NCI-H526 (cell line): ENCODE data around the gene NAE1.
"Not testable (repeated sequence)": the region's sequence is repeated elsewhere in the genome, so short reads cannot be mapped to it uniquely, and the experiment has no call there.

Source experiments
- DNase-seq, 2 experiments: peaks; one replicate each; lab custom pipeline; 2025; lab: John Stamatoyannopoulos, UW

Gene NAE1

DNA sequence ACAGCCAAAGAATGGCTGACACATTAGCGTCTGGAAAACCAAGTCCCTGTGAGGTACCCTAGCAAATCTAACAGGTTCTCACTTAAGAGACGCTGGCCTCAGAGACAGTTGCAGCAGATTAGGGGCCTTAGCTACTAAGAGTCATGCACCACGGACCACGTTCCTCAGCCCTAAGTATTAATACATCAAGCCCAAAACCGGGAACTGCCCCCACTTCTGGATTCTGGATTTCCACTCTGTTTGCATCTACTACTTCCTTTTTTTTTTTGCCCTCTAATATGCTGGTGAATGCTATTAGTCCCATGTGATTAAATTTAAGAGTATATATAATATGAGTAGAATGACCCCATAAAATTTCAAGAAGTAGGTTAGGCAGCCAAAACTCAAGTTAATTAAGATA lies 28.6 kb downstream of the NAE1 start:
- no peak for DNase-seq

GRCh38 chr16:66801320-66802105 lies 29.3 kb downstream of the NAE1 start, which contains the start of gene TERB1:
Gene TERB1 (minus strand): TSS chr16:66801584. CDS start chr16:66796798, 4,786 bp downstream.
- DNase-seq, result no peak

GRCh38 chr16:66800856-66801255 lies 29.9 kb downstream of the NAE1 start:
- DNase-seq, result no peak

- no peak for DNase-seq
Measured at GRCh38 chr16:66798161-66798560, 32.6 kb downstream of the NAE1 start.

DNA sequence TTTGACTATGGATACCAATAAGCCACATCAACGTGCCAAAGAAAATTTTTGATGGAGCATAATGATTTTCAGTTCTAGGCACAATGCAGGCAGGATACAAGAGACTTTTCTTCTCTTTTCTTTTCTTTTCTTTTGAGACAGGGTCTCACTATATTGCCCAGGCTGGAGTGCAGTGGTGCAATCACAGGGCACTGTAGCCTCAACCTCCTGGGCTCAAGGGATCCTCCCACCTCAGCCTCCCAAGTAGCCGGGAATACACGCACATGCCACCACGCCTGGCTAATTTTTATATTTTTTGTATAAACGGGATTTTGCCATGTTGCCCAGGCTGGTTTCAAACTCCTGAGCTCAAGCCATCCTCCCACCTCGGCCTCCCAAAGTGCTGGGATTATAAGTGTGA lies 36.8 kb downstream of the NAE1 start:
- not testable (repeated sequence) for DNase-seq

DNA sequence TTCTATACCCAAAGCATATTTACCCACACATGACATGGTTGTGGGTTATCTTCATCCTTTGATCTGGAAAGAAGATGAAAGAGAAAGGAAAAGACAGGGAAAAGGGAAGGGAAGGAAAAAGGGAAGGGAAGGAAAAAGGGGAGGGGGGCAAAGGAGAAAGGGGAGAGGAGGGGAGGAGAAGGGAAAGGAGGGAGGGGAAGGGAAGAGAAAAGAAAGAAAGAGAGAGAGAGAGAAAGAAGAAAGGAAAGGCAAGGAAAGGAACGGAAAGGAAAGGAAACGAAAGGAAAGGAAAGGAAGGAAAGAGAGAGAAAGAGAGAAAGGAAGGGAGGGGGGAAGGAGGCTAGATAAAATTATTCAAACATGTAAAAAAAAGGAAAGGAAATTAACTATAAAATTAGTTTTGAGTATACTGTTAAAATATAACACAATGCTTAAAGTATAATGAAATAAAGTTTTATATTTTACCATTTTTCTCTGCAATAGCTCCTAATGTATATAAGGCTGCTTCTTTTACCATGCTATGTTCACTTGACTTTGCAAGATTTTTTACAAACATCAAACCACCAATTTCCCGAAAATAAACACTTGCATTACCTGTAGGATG lies 40.5 kb downstream of the NAE1 start:
- DNase-seq, result no peak

GRCh38 chr16:66787427-66787826 lies 43.3 kb downstream of the NAE1 start:
- DNase-seq, result no peak

DNA sequence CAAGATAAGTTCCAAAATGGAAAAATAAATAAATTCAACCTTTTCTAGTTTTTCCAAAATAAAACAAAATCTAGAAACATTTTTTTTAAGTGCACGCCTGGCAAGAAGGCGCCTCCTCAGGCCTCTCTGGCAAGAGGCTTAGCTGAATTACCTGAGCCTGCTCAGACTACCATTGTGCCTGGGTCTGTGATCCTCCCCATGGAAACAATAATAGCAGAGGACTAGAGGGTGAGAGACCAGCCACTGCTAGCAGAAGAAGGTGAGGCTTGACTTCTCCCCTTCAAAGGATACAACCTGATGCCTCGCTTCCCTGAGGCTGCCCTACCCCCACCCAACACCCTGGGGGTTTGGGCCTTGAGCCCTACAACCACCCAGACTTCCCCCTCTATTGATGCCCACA lies 44.2 kb downstream of the NAE1 start:
- DNase-seq, result no peak

- no peak for DNase-seq
Measured at GRCh38 chr16:66776457-66776856, 54.3 kb downstream of the NAE1 start.

DNA sequence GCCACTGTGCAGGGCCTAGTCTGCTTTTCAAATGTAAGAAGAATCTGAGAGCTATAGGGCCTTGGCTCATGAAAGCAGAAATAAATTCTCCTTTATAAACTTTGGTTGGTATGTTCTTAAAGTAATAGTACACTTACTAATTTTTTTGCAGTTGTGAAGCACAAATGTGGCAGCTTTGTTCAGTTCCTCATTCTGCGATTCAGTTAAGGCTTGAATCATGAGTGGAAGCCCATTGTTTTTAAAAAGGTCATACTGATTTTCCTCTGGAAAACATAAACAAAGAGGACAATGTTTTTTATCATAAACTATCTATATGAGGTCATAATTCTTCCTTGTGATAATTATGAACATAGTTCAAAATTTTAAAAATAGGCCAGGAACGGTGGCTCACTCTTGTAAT lies 55.8 kb downstream of the NAE1 start:
- DNase-seq, result no peak

DNA sequence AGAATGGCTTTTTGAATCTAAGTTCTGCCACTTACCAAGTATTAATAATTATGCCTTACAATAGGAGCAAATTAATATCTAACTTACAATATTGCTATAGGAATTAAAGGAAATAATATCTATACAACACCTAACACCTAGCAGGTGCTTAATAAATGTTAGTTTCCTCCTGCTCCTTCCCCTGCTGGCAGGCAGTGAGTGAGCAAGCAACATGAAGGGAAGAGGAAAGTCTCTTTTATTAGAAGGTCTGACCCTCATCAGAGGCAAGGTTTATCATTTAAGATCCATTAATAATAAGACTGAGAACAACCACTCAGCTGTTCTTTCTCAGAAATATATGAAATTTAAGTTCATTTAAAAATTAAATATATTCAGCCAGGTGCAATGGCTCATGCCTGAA lies 72.7 kb downstream of the NAE1 start:
- no peak for DNase-seq

DNA sequence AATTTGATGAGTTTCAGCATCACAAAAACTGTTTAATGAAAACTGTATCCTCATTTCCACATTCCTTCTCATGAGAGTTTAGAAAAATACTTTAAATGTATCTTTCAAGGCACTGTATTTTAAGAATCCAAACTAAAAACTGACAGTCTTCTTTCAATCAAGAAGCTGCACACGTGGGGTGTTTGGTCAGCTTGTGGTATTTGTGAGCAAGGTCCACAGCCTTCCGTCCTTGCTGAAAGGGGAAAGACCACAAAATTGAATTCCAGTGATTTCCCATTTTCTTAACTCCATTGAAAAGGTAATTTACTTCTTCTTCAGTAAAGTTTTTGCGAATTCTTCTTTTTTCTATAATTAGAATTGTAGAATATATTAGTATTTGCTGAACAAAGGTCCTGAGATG lies 76.0 kb downstream of the NAE1 start:
- no peak for DNase-seq

DNA sequence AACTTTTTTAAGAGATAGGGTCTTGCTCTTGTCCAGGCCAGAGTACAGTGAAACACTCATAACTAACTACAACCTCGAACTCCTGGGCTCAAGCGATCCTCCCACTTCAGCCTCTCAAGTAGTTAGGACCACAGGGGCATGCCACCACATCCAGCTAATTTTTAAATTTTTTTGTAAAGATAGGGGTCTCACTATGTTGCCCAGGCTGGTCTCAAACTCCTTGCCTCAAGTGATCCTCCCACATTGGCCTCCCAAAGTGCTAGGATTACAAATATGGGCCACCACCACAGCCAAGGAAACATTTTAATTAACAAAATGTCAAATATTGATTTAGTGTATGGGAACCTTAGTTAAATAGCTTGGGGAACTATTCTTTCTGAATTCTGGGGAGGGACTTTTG lies 76.6 kb downstream of the NAE1 start:
- DNase-seq, result no peak

- no peak for DNase-seq
Measured at GRCh38 chr16:66752958-66753357, 77.8 kb downstream of the NAE1 start.
